ENCODE results near the gene SLC12A6.
"Not testable (repeated sequence)": the region's sequence is repeated elsewhere in the genome, so short reads cannot be mapped to it uniquely, and the experiment has no call there.

SLC12A6 gene

DNA sequence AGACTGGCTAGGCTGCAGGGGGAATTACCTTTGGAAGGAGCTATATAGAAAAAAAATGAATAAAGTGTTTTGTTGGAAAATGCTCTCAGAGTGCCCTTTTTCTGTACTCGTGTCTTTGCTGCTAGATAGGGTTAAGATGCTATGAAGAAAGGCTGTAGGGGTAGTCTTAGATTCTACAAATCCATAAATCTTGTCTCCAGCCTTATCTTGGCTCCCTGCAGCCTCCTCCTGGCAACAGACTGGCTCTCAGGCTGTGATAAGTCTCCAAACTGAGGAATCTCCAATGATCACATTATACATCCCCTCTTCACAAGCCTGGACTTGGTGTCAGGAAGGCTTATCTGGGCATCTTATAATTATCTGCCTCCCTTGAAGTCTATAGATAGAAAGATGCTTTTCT is 20.1 kb upstream of the SLC12A6 start:
- DNase-seq (ENCODE audit: low read depth), result no peak

DNA sequence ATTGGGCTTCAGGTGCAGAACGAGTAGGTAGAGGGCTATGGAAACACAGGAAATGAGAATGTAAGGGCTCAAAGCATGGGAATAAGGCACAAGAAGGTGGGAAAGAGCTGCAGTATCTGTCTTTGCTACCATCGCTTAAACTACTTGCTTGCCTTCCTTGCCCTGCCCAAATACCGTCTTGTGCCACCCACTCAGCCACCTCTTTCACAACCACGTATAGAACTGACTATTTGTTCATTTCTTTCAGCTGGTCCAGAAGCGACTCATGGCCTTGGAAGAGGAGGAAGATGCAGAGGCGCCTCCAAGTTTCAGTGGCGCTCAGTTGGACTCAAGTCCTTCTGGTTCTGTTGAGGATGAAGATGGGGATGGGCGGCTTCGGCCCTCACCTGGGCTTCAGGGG is 17.7 kb upstream of the SLC12A6 start:
- DNase-seq (ENCODE audit: low read depth), result no peak

DNA sequence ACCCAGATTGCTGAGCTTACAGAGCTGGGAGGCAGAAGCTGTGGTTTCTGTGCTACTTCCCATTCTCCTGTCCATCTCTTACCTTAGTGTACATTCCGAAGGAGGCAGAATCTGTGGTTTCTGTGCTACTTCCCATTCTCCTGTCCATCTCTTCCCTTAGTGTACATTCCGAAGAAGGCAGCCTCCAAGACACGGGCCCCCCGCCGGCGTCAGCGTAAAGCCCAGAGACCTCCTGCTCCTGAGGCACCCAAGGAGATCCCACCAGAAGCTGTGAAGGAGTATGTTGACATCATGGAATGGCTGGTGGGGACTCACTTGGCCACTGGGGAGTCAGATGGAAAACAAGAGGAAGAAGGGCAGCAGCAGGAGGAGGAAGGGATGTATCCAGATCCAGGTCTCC is 16.7 kb upstream of the SLC12A6 start:
- no peak for DNase-seq (ENCODE audit: low read depth)

DNA sequence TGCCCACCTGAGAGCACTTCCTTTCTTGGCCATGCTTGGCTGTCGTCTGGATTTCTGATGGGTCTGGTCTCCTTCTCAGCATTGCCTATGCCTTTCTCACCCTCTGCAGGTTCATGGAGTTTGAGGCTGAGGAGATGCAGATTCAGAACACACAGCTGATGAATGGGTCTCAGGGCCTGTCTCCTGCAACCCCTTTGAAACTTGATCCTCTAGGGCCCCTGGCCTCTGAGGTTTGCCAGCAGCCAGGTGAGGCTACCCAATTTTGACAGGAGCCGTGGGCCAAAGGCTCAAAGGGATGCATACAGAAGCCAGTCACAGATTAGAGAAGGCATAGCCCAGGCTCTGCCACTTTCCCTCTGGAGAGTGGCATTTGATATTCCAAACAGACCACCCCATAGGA is 16.0 kb upstream of the SLC12A6 start:
- no peak for DNase-seq (ENCODE audit: low read depth)

DNA sequence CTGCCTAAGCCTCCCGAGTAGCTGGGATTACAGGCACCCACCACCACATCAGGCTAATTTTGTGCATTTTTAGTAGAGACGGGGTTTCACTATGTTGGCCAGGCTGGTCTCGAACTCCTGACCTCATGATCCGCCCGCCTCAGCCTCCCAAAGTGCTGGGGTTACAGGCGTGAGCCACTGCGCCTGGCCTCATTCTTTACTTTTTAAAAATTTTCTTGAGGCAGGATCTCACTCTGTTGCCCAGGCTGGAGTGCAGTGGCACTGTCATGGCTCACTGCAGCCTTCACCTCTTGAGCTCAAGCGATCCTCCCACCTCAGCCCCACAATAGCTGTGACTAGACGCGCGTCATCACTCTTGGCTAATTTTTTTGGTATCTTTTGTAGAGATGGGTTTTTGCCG is 15.4 kb upstream of the SLC12A6 start:
- not testable (repeated sequence) for DNase-seq (ENCODE audit: low read depth)

DNA sequence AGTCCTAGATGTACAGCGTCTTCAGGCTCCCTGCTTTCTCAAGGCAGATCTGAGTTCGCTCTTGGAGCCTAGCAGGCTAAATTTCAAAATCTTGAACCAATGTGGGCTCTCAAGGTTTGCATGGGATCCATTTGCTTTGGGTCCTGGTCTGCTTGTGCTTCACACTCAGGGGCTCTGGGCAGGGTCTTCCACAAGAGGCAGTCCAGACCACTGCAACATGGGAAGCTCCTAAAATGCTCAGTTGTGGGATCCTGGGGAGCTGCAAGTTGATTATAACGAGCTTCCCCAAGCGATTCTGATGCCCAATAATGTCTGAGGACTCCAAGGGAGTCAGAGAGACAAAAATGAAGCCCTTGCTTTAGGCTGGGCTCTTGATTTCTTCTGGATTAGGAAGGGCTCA is 12.2 kb upstream of the SLC12A6 start:
- no peak for DNase-seq (ENCODE audit: low read depth)

DNA sequence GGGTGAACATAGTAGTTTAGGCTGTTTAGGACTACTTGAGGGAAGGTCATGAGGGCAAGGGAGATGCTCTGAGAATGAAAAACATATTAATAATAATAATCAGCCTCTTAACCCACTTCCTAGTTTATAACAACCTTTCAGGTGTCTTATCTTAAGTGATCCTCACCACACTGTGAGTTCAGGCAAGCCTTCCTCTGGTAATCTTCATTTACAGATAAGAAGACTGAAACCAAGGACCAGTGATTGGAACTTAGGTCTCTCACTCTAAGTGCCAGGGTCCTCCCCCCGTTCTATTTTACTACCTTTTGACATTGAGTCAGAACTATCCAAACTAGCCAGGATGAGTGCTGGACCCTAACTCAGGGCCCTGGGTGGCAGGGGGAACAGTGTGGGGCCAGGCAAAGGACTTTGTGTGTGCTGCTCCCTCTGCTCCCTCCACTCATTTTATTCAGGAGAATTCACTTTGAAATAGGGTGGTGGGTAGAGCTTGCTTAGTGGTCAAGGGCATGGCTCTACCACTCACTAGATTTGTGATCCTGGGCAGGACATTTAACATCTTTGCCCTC is 11.2 kb upstream of the SLC12A6 start:
- no peak for DNase-seq (ENCODE audit: low read depth)

DNA sequence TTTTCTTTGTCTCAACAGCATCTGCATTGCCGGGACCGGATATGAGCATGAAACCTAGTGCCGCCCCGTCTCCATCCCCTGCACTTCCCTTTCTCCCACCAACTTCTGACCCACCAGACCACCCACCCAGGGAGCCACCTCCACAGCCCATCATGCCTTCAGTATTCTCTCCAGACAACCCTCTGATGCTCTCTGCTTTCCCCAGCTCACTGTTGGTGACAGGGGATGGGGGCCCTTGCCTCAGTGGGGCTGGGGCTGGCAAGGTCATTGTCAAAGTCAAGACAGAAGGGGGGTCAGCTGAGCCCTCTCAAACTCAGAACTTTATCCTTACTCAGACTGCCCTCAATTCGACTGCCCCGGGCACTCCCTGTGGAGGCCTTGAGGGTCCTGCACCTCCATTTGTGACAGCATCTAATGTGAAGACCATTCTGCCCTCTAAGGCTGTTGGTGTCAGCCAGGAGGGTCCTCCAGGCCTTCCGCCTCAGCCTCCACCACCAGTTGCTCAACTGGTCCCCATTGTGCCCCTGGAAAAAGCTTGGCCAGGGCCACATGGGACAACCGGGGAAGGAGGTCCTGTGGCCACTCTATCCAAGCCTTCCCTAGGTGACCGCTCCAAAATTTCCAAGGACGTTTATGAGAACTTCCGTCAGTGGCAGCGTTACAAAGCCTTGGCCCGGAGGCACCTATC is 10.5 kb upstream of the SLC12A6 start:
- DNase-seq (ENCODE audit: low read depth), result no peak

DNA sequence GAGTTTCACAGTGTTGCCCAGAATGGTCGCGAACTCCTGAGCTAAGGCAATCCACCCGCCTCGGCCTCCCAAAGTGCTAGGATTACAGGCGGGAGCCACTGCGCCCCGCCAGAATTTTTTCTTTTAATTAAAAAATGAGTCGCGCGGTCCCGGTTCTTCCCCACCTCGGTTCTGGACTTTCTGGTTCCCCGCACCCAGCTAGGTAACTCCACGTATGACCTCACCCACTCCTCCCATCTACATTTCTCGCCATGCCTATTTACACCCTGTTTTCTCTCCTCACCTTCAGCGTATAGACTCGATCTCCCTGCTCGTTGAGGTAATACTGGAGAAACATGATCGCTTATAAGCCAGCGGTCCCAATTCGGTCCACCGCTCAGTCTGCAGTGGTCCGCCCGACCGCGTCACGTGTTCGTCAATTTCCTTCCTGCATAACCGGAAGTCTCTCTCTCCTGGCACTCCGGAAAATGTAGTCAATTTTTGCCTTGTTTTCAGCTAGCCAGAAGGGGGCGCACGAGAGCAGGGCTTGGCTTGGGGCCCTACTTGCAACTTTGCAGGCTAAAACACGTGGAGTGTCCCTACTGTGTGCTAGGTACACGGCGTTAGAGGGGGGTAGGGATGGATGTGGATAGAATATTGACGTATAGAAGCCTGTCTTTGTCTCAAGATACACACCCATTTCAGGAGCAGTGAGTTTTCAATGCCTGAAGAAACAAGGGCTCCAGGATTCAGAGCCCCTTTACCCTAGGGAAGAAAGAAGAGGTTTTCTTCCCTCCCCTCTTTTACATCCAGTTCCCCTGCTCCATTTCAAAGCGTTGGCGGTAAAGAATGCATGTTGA is 5.4 kb upstream of the SLC12A6 start, which contains the start of the genes NOP10 and NUTM1:
NOP10 (minus strand) TSS at position 400 of the 839 bp plus-strand sequence; CDS start at position 337, 63 bp downstream.
NUTM1 (plus strand) TSS at position 579 of the 839 bp plus-strand sequence. CDS start 382 bp downstream, outside the sequence.
- peak; percentile 80 for DNase-seq (ENCODE audit: low read depth)

DNA sequence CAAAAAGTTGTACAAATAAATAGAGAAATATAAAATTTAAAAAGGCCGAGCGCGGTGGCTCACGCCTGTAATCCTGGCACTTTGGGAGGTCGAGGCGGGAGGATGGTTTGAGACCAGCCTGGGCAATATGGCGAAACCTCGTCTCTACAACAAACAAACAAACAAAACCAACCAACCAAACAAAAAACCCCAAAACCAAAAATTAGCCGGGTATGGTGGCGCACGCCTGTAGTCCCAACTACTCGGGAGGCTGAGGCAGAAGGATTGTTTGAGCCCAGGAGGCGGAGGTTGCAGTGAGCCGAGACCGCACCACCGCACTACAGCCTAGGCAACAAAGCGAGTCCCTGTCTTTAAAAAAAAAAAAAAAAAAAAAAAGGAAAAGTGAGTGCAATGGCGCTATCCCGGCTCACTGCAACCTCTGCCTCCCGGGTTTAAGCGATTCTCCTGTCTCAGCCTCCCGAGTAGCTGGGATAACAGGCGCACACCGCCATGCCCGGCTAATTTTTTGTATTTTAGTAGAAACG is 4.7 kb upstream of the SLC12A6 start:
- DNase-seq (ENCODE audit: low read depth), result not testable (repeated sequence)

DNA sequence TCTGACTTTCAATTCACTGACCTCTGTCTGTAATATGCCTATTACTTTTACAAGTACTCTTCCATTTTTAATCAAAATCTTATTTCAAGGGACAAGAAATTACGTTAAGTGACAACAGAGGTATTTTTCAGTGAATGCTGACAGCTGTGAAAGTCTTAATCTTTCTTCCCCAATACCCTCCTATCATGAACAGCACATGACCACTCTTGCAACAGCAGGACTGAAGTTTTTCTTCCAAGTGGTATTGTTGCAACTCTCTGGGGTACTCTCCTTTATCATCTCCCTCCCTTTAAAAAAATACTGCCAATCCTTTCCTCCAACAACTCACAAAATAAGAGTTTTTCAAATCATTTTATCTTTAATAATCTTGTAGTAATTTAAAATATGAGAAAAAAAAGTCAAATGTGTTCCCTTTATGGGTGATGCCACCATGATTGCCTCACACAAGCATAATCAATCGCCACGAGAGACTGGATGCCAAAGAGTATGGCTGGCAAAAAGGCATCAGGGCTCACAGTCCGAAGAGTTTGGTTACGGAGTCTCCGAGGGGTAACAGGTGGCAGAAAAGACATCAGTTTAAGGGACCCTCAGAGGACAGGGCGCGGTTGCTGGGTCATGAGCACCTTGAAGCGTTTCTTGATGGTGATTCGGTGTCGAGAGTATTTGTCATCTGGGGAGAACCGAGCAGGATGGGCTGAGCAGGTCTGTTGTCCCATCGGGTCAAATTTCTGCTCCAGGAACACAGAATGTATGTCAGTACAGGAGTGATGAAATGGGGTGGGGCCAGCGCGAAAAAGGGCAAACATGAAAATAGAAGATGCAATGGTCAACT is 4.0 kb upstream of the SLC12A6 start:
- no peak for DNase-seq (ENCODE audit: low read depth)

DNA sequence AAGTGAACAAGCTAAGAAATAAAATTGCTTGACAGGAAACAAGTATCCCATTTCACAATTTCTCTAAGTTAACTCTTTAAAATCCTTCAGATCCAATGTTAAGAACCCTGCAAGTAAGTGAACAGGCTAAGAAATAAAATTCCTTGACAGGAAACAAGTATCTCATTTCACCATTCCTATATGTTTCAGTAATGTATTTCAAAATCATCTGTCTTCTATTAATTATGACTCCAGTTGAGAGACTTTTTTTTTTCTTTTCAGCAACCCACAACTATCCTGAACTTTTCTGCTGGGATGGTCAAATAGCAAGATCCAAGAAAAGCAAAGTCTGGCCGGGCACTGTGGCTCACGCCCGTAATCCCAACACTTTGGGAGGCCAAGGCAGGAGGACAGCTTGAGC is 2.4 kb upstream of the SLC12A6 start:
- no peak for DNase-seq (ENCODE audit: low read depth)

DNA sequence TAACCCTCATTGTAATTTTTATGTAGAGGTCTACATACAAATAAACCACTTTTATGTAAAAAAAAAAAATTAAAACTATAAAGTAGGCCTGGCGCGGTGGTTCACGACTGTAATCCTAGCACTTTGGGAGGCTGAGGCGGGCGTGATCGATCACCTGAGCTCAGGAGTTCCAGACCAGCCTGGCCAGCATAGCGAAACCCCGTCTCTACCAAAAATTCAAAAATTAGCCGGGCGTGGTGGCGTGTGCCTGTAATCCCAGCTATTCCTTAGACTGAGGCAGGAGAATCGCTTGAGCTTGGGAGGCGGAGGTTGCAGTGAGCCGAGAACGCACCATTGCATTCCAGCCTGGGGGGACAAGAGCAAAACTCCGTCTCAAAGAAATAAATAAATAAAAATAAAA is 766 bp upstream of the SLC12A6 start:
- no peak for DNase-seq (ENCODE audit: low read depth)

DNA sequence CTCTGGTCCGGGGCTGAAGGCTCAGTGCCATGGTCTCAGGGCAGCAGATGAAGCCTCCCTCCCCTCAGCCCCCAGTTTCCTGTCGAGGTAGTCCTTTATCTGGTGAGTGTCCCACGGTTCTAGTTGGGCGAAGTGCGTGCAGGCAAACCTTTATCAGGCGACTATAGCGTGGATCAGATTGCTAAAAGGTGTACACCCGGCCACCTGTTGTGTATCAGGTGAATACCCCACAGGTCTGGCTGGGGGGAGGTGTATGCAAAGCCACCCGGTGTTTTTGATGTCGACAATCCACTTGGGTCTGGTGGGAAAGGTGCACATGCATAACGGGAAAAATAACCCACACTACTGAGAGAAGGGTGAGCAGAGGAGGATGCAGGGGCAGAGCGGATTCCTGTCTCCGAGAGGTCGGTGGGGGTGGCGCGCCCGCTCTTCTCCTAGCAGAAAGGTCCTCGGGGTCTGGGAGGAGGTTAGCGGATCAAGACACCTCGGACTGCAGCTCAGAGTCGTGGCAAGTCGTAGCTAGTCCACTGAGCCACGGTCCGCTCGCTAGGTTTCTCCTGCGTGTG is 507 bp downstream of the SLC12A6 start:
- DNase-seq (ENCODE audit: low read depth), result no peak

DNA sequence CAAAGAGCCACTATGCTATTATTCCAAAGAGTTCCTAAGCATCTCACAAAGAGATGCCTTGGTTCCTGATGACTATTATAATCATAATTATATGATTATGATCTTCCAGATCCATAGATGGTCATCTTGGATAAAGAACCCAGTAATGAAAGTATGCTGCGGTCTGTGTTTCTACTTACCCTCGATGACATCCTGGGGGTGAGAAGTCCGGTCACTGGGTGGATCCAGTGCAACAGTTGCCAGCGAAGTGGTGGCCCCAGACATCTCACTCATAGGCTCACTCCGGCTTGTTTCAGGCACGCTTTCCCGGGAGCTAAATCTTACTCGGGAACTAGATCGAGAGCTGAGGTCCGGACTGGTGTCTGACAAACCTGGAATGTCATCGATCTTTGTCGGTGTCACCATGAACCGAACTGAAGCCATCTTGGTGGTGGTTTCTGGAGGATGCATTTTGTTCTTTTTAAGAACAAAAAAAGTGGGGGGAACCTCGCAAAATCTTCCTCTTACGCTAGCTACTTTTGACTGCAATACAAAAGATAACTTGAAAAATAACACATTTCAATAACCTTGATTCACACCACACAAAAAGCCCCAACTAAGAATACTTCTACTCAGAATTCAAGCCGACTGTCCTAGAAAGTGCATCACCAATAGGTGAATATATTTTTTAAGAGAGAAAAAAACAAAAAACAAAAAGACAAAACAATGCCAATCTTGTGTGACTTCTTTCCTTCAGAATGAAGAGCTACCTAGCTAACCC is 1.2 kb downstream of the SLC12A6 start:
- no peak for DNase-seq (ENCODE audit: low read depth)

DNA sequence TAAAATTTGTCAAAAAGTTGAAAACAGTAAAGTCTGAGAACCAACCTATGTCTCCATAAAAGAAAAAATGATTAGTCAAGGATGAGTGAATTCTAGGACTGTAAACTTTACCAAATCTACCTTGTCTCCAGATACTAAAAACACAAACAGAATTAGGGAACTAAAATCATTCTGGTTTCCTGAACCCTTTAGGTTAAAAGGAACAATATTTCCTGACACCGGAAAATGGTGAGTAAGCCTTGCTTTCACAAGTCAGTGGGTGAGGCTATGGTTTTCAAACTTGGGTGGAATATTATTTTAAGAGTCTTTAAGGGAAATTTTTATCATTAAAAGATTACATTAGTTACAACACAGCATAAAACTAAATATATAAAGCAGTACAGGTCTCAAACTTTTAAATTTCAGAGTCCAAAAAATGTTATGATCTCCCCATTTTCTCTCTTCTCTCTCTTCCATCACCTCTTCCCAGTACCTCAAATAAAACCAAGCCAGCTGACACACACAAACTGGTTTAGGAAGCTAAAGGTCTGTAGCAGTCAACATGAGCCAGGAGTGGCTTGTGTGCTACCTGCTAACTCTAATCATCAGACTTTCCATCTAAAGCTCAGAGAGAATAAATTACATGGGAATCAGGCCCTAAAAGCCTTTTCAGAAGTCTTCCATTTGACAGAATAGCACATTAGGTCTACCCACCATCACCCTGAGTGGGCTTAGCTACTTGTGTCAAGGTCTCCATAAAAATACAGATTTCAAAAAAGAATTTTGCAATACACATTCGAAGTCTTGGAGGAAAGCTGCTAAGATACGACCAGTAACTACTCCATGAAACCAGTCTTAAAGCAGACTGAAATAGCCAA is 2.2 kb downstream of the SLC12A6 start:
- peak; percentile 33 for DNase-seq (ENCODE audit: low read depth)

DNA sequence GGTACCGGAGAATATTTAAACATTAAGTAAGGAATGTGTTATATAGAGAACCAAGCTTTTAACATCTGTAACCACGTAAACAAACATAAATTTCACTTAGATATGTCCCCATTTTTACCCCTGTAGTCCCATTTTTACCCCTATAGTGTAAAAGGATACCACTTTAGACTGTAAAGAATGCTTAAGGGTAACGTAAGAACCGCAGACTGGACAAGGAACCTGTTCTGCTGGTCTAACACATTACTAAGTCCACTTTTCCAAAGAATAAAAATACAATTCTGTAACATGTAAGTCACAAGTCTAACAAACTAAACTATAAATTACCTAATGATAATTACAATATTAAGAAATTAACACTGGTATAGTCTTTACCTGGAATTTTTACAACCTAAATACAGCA is 2.9 kb downstream of the SLC12A6 start:
- DNase-seq (ENCODE audit: low read depth), result no peak

DNA sequence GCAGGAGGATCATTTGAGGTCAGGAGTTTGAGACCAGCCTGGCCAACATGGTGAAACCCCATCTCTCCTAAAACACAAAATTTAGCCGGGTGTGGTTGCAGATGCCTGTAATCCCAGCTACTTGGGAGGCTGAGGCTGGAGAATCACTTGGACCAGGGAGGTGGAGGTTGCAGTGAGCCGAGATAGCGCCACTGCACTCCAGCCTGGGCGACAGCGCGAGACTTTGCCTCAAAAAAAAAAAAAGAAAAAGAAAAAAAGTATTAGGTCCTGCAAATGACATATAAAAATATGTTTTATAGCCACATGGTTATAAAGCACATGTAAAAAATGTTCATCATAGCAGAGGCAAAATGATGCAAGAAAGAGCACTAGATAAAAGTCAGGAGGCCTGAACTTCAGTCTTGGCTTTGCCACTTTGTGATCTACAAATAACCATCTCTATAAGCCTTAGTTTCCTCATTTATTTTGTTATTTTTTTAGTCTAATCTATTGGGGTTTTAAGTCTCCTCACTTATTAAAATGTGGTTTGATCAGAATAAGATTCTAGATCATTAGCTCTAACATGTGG is 4.9 kb downstream of the SLC12A6 start:
- no peak for DNase-seq (ENCODE audit: low read depth)

DNA sequence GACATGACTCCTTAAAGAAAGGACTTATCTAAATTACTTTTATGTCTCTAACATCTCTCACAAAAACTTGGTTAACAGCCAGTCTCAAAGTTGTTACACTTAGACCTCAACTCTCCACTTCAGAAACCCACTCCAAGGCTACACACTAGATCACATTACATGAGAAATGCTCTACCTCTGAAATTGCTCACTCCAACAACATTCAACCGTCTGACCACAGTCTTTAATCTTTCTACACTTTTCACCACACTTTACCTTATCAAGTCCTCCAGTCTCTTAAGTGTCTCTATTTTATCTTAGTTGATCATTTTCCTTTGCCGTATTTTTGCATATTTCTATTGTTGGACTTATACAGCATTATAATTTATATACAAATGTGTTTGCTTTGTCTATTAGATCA is 5.8 kb downstream of the SLC12A6 start:
- DNase-seq (ENCODE audit: low read depth), result no peak

Data from stromal cell of bone marrow (primary cell).